Liver (tissue), 9 donors: ENCODE data around the gene PEX16. TPM values are rescaled to one million over a fixed set of nuclear protein-coding genes. Genes with fewer than 3 reads are reported as not detected.

Experiments
- DNase-seq: peaks from one replicate; pipeline ENCODE4 v3.0.0-alpha.2; 2017; ENCODE audit warnings: low spot score
- H3K27ac ChIP-seq, 2 donors: one replicate each; pipeline ENCODE4 v1.7.0; 2013; ENCODE audit warnings: inconsistent platforms in 2 of 2, low read length in 2 of 2, control low read depth in 1 of 2, low read depth in 1 of 2, mild to moderate bottlenecking in 1 of 2
- H3K27me3 ChIP-seq, 4 donors: one replicate each; pipeline versions ENCODE4 v1.6.1 to v1.7.0; 2013; ENCODE audit warnings: low read length in 3 of 4, inconsistent platforms in 1 of 4, mild to moderate bottlenecking in 1 of 4, moderate library complexity in 1 of 4; ENCODE audit not compliant: control insufficient read depth in 4 of 4, insufficient read depth in 4 of 4
- H3K36me3 ChIP-seq, 4 donors: one replicate each; pipeline versions ENCODE4 v1.6.1 to v1.7.0; 2013; ENCODE audit warnings: low read length in 3 of 4, mild to moderate bottlenecking in 3 of 4, low read depth in 1 of 4, moderate library complexity in 1 of 4; ENCODE audit not compliant: control insufficient read depth in 4 of 4, insufficient read depth in 3 of 4
- H3K4me1 ChIP-seq, 4 donors: one replicate each; pipeline versions ENCODE4 v1.6.1 to v1.7.0; 2013; ENCODE audit warnings: low read length in 3 of 4, mild to moderate bottlenecking in 3 of 4, moderate library complexity in 1 of 4; ENCODE audit not compliant: control insufficient read depth in 4 of 4, insufficient read depth in 4 of 4
- H3K4me3 ChIP-seq, 3 donors: one replicate each; pipeline versions ENCODE4 v1.6.1 to v1.7.0; 2013; ENCODE audit warnings: low read length in 3 of 3, control low read depth in 1 of 3, low read depth in 1 of 3, mild to moderate bottlenecking in 1 of 3
- H3K9ac ChIP-seq, 2 donors: one replicate each; pipeline ENCODE4 v1.7.0; 2013; ENCODE audit warnings: low read length in 2 of 2, mild to moderate bottlenecking in 2 of 2, moderate library complexity in 2 of 2, control low read depth in 1 of 2, low read depth in 1 of 2
- H3K9me3 ChIP-seq, 4 donors: one replicate each; pipeline versions ENCODE4 v1.6.1 to v1.7.0; 2013; ENCODE audit warnings: low read length in 3 of 4; ENCODE audit not compliant: control insufficient read depth in 4 of 4
- ATF3 ChIP-seq: IDR thresholded peaks from 2 replicates; pipeline ENCODE4 v1.6.1; 2016; ENCODE audit warnings: antibody characterized with exemption
- CTCF ChIP-seq: fragments of 150-350 bp; IDR thresholded peaks from 2 replicates; pipeline ENCODE4 v1.5.1; 2017; ENCODE audit warnings: improper control_type of control experiment, low read depth, low read length; ENCODE audit not compliant: missing input control
- FOXA2 ChIP-seq: IDR thresholded peaks from 2 replicates; pipeline ENCODE4 v1.6.1; 2016; ENCODE audit warnings: antibody characterized with exemption
- HNF4A ChIP-seq, 2 donors: conservative IDR thresholded peaks; 2 replicates each; pipeline ENCODE4 v1.6.1; 2016; ENCODE audit warnings: antibody characterized with exemption in 2 of 2, mild to moderate bottlenecking in 2 of 2
- RAD21 ChIP-seq, 2 donors: IDR thresholded peaks; 2 replicates each; pipeline ENCODE4 v1.6.1; 2016; ENCODE audit warnings: antibody characterized with exemption in 2 of 2, mild to moderate bottlenecking in 2 of 2
- REST ChIP-seq: IDR thresholded peaks from 2 replicates; pipeline ENCODE4 v1.6.1; 2016; ENCODE audit warnings: antibody characterized with exemption, mild to moderate bottlenecking
- RXRA ChIP-seq, 2 donors: IDR thresholded peaks; 2 replicates each; pipeline ENCODE4 v1.6.1; 2017 to 2018; ENCODE audit warnings: antibody characterized with exemption in 2 of 2, mild to moderate bottlenecking in 1 of 2
- YY1 ChIP-seq: IDR thresholded peaks from 2 replicates; pipeline ENCODE4 v1.6.1; 2016; ENCODE audit warnings: antibody characterized with exemption, mild to moderate bottlenecking
- WGBS: extraction: QIAGEN DNeasy Blood & Tissue Kit; methylation state at CpG from one replicate; pipeline ENCODE4 v1.1.7; 2013; 5-methylcytosine and 5-hydroxymethylcytosine counted together
- polyA plus RNA-seq, 2 donors: library from polyadenylated mRNA; stranded (reverse) in 1 of 2; unstranded in 1 of 2; fragments of 200-250 nt in 1 of 2; fragments of >200 nt in 1 of 2; fragmentation: Nextera tagmentation in 1 of 2; extraction: Ambion mirVana in 1 of 2; gene quantifications; one replicate each; pipeline versions ENCODE4 v1.2.1 to v1.2.3, GENCODE V29; 2013 to 2015
- total RNA-seq, 2 donors: library from RNA; depleted of rRNA; stranded (reverse); fragments of >200 nt; gene quantifications; one replicate each; pipeline ENCODE4 v1.2.3, GENCODE V29; 2014
- donor health status: healthy.
- donor health status: healthy.
- donor health status: healthy.
- donor health status: healthy.
- donor health status: healthy.

Gene PEX16
- total and polyA plus RNA-seq, 4 donors = 18.8 to 41.2 (median 29.8) TPM

- no peak for TF ChIP-seq FOXA2
- no peak for DNase-seq
- 95% methylated on average over 3 of the region's 3 CpGs for WGBS
- Histone ChIP-seq H3K9me3 (no peaks in the 10 kb centered on the region), H3K27me3 (no peaks in the 10 kb centered on the region), H3K27ac (no peak overlapping the region), H3K4me1 (peaks cover 0 to 16% (median 9%) of the 10 kb centered on the region in 4 donors), H3K36me3 (peaks cover 4 to 36% (median 23%) of the 10 kb centered on the region in 4 donors), H3K9ac (no peak overlapping the region), H3K4me3 (no peak overlapping the region)
Observed at GRCh38 chr11:45945397-45945999, 27.8 kb upstream of the PEX16 start.

- 48% methylated on average over 4 of the region's 4 CpGs for whole genome bisulfite sequencing
- no peaks in the 10 kb centered on the region for H3K27me3 ChIP-seq
- H3K36me3 ChIP-seq = peaks cover 3 to 19% (median 9%) of the 10 kb centered on the region in 4 donors
- DNase-seq = no peak
- peaks cover 0 to 16% (median 7%) of the 10 kb centered on the region in 4 donors for H3K4me1 ChIP-seq
- TF ChIP-seq CTCF (no peak), RAD21 (IDR thresholded peaks at IDR 0.05) (no peak), HNF4A (conservative IDR thresholded peaks at IDR 0.05) (peak in 1 of 2 donors; percentile 7), ATF3 (no peak)
- H3K27ac ChIP-seq = no peak overlapping the region
- no peak overlapping the region for H3K9ac ChIP-seq
- H3K4me3 ChIP-seq = no peak overlapping the region
- no peaks in the 10 kb centered on the region for H3K9me3 ChIP-seq
Observed at GRCh38 chr11:45942381-45942780, 24.7 kb upstream of the PEX16 start.

- Histone ChIP-seq H3K9ac (no peak overlapping the region), H3K4me3 (no peak overlapping the region), H3K9me3 (no peaks in the 10 kb centered on the region), H3K27me3 (no peaks in the 10 kb centered on the region), H3K27ac (no peak overlapping the region), H3K4me1 (peaks cover 0 to 16% (median 7%) of the 10 kb centered on the region in 4 donors), H3K36me3 (peaks cover 3 to 16% (median 7%) of the 10 kb centered on the region in 4 donors)
- TF ChIP-seq YY1 (no peak), RXRA (IDR thresholded peaks at IDR 0.05) (no peak), HNF4A (conservative IDR thresholded peaks at IDR 0.05) (no peak), REST (no peak), ATF3 (no peak)
- 96% methylated on average over 4 of the region's 4 CpGs for WGBS
- no peak for DNase-seq
Observed at GRCh38 chr11:45941285-45941684, 23.6 kb upstream of the PEX16 start.
